IMR-90 (cell line): ENCODE data around the gene RPS15.

Source experiments
- BHLHE40 ChIP-seq: fragments of 150-350 bp; IDR thresholded peaks from 2 replicates; pipeline ENCODE4 v1.6.1; 2016; ENCODE audit warnings: mild to moderate bottlenecking, low read depth, low read length
- CHD1 ChIP-seq: IDR thresholded peaks from 2 replicates; pipeline ENCODE4 v1.6.1; 2012; ENCODE audit warnings: low read depth, low read length, improper control_type of control experiment
- RCOR1 ChIP-seq: IDR thresholded peaks from 2 replicates; pipeline ENCODE4 v1.6.1; 2012; ENCODE audit warnings: mild to moderate bottlenecking, low read length, improper control_type of control experiment; ENCODE audit not compliant: insufficient replicate concordance
- SMC3 ChIP-seq: fragments of 150-350 bp; IDR thresholded peaks from 2 replicates; pipeline ENCODE4 v1.6.1; 2016; ENCODE audit warnings: low read depth, mild to moderate bottlenecking, antibody characterized with exemption, low read length, moderate library complexity
- TF ChIP-seq, protein P1 (sequence below): conservative IDR thresholded peaks from 2 replicates; pipeline ENCODE4 v1.5.1; 2012; ENCODE audit warnings: mild to moderate bottlenecking, low read depth, low read length, improper control_type of control experiment

DNA sequence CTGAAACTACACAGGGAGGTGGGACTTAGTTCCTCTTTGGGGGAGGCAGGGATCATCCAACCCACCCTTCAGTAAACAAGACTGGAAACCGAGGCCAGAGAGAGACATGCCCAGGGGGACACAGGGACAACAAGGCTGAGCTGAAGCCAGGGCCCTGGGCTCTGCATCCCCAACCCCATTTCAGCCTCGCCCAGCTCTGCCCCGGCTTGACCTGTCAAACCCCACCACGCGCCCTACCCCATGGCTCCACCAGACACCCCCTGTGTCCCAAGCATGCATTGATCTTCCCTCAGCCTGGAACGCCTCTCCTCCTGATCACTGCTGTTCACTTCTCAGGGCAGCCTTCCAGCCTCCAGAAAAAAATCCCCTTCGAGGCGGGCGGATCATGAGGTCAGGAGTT lies 9.7 kb downstream of the RPS15 start:
- TF ChIP-seq, protein P1, sequence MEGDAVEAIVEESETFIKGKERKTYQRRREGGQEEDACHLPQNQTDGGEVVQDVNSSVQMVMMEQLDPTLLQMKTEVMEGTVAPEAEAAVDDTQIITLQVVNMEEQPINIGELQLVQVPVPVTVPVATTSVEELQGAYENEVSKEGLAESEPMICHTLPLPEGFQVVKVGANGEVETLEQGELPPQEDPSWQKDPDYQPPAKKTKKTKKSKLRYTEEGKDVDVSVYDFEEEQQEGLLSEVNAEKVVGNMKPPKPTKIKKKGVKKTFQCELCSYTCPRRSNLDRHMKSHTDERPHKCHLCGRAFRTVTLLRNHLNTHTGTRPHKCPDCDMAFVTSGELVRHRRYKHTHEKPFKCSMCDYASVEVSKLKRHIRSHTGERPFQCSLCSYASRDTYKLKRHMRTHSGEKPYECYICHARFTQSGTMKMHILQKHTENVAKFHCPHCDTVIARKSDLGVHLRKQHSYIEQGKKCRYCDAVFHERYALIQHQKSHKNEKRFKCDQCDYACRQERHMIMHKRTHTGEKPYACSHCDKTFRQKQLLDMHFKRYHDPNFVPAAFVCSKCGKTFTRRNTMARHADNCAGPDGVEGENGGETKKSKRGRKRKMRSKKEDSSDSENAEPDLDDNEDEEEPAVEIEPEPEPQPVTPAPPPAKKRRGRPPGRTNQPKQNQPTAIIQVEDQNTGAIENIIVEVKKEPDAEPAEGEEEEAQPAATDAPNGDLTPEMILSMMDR = no peak
- TF ChIP-seq CHD1 = no peak
- TF ChIP-seq BHLHE40 = no peak
- TF ChIP-seq SMC3 = no peak
- no peak for TF ChIP-seq RCOR1
